Upper lobe of left lung (tissue), 6 donors: ENCODE measurements around the gene XRCC6. TPM values are rescaled to one million over a fixed set of nuclear protein-coding genes. Genes with fewer than 3 reads are reported as not detected.

Experiments used
- ATAC-seq, 2 donors: fragments of 200-7000 bp; cut with Tn5 transposase; one replicate each; pipeline ENCODE4 v1.9.1; 2022; ENCODE audit warnings: mild to moderate bottlenecking in 2 of 2, moderate library complexity in 2 of 2; ENCODE audit not compliant: low FRiP score in 2 of 2
- DNase-seq, 2 donors: peaks; one replicate each; pipeline ENCODE4 v3.0.0-alpha.2; 2019 to 2020
- H3K27ac ChIP-seq, 4 donors: fragments of 200-600 bp; sonication (generic); one replicate each; pipeline ENCODE4 v1.5.1; 2016 to 2019
- H3K27me3 ChIP-seq, 4 donors: fragments of 200-600 bp; sonication (generic); one replicate each; pipeline ENCODE4 v1.5.1; 2017 to 2019
- H3K36me3 ChIP-seq, 4 donors: fragments of 200-600 bp; sonication (generic); one replicate each; pipeline ENCODE4 v1.5.1; 2016 to 2019
- H3K4me1 ChIP-seq, 4 donors: fragments of 200-600 bp; sonication (generic); one replicate each; pipeline ENCODE4 v1.5.1; 2018 to 2019
- H3K4me3 ChIP-seq, 4 donors: fragments of 200-600 bp; sonication (generic); one replicate each; pipeline ENCODE4 v1.5.1; 2017 to 2019; ENCODE audit warnings: mild to moderate bottlenecking in 2 of 4, moderate library complexity in 1 of 4
- H3K9me3 ChIP-seq, 4 donors: fragments of 200-600 bp; sonication (generic); one replicate each; pipeline ENCODE4 v1.5.1; 2018 to 2019
- CTCF ChIP-seq, 6 experiments: fragments of 450-650 bp in 4 of 6; fragments of 200-600 bp in 2 of 6; sonication (generic) in 2 of 6; IDR thresholded peaks; one replicate each; pipeline ENCODE4 v1.5.1; 2016 to 2019; ENCODE audit warnings: antibody characterized with exemption in 6 of 6
- EP300 ChIP-seq, 4 donors: sonication (generic); formaldehyde crosslinking; IDR thresholded peaks; one replicate each; pipeline ENCODE4 v1.5.1; 2017; ENCODE audit warnings: antibody characterized with exemption in 4 of 4, control low read depth in 2 of 4
- POLR2A ChIP-seq, 4 donors: fragments of 450-650 bp; IDR thresholded peaks; one replicate each; pipeline ENCODE4 v1.5.1; 2016 to 2017; ENCODE audit warnings: antibody characterized with exemption in 4 of 4, mild to moderate bottlenecking in 2 of 4
- POLR2AphosphoS5 ChIP-seq, 2 donors: sonication (generic); formaldehyde crosslinking; IDR thresholded peaks; one replicate each; pipeline ENCODE4 v1.5.1; 2017; ENCODE audit warnings: antibody characterized with exemption in 2 of 2
- WGBS, 2 donors: methylation state at CpG; one replicate each; pipeline ENCODE4 v1.1.5; 2017 to 2018; 5-methylcytosine and 5-hydroxymethylcytosine counted together
- total RNA-seq, 6 donors: library from RNA; depleted of rRNA in 4 of 6; stranded (reverse); fragments of >200 nt in 4 of 6; gene quantifications; one replicate each; pipeline versions ENCODE4 v1.1.0 to v1.2.1, GENCODE V29; 2016 to 2021
- donor health status: DM: no; HTN: no; CAD: no; lungs with moderate emphysema.
- donor health status: DM: no; HTN: yes; CAD: no; lungs with severe emphysema.

The XRCC6 gene
- total RNA-seq, 6 donors from 2014 or later = 83.8 to 209 (median 167) TPM

- no peak overlapping the region for H3K4me3 ChIP-seq
- H3K9me3 ChIP-seq = no peaks in the 10 kb centered on the region
- H3K27me3 ChIP-seq = no peaks in the 10 kb centered on the region
- DNase-seq (no peak), ATAC-seq (no peak)
- WGBS, 2 donors = 78 to 88% methylated on average over 8 of the region's 8 CpGs
- H3K36me3 ChIP-seq = peaks cover 9 to 69% (median 63%) of the 10 kb centered on the region in 4 donors
- peaks cover 0 to 22% (median 2%) of the 10 kb centered on the region in 4 donors for H3K4me1 ChIP-seq
- TF ChIP-seq EP300 (IDR thresholded peaks at IDR 0.05) (no peak), POLR2AphosphoS5 (IDR thresholded peaks at IDR 0.05) (no peak), CTCF (IDR thresholded peaks at IDR 0.05) (no peak), POLR2A (IDR thresholded peaks at IDR 0.05) (no peak)
- H3K27ac ChIP-seq = no peak overlapping the region
Measured at GRCh38 chr22:41582694-41583093, 38.4 kb upstream of the XRCC6 start.

GRCh38 chr22:41584881-41585280, 36.2 kb upstream of the XRCC6 start:
- H3K9me3 ChIP-seq = no peaks in the 10 kb centered on the region
- no peak overlapping the region for H3K4me3 ChIP-seq
- H3K27me3 ChIP-seq = no peaks in the 10 kb centered on the region
- TF ChIP-seq CTCF (IDR thresholded peaks at IDR 0.05) (no peak), POLR2AphosphoS5 (IDR thresholded peaks at IDR 0.05) (no peak), EP300 (IDR thresholded peaks at IDR 0.05) (no peak), POLR2A (IDR thresholded peaks at IDR 0.05) (no peak)
- peaks cover 7 to 38% (median 16%) of the 10 kb centered on the region in 4 donors for H3K4me1 ChIP-seq
- 93% methylated on average over 6 of the region's 6 CpGs for WGBS, 2 donors
- no peak for DNase-seq
- peaks cover 9 to 47% (median 41%) of the 10 kb centered on the region in 4 donors for H3K36me3 ChIP-seq
- H3K27ac ChIP-seq = no peak overlapping the region
- ATAC-seq = no peak

GRCh38 chr22:41585898-41586297, 35.2 kb upstream of the XRCC6 start:
- Histone ChIP-seq H3K9me3 (no peaks in the 10 kb centered on the region), H3K4me1 (peaks cover 7 to 45% (median 19%) of the 10 kb centered on the region in 4 donors), H3K27ac (no peak overlapping the region), H3K36me3 (peaks cover 9 to 38% (median 34%) of the 10 kb centered on the region in 4 donors), H3K4me3 (no peak overlapping the region), H3K27me3 (no peaks in the 10 kb centered on the region)
- WGBS, 2 donors = 93 to 97% methylated on average over 7 of the region's 7 CpGs
- no peak for DNase-seq
- TF ChIP-seq POLR2A (IDR thresholded peaks at IDR 0.05) (no peak), EP300 (IDR thresholded peaks at IDR 0.05) (no peak), POLR2AphosphoS5 (IDR thresholded peaks at IDR 0.05) (no peak), CTCF (IDR thresholded peaks at IDR 0.05) (no peak)
- no peak for ATAC-seq

- Histone ChIP-seq H3K27me3 (no peaks in the 10 kb centered on the region), H3K27ac (peak overlapping the region in 3 of 4 donors; percentile 40 to 64 (median 49)), H3K4me3 (peak overlapping the region in 1 of 4 donors; percentile 92), H3K9me3 (no peaks in the 10 kb centered on the region), H3K4me1 (peaks cover 7 to 45% (median 19%) of the 10 kb centered on the region in 4 donors), H3K36me3 (peaks cover 9 to 31% (median 22%) of the 10 kb centered on the region in 4 donors)
- DNase-seq (no peak), ATAC-seq (no peak)
- no peak for TF ChIP-seq CTCF (IDR thresholded peaks at IDR 0.05)
- no peak for TF ChIP-seq EP300 (IDR thresholded peaks at IDR 0.05)
- no peak for TF ChIP-seq POLR2AphosphoS5 (IDR thresholded peaks at IDR 0.05)
- TF ChIP-seq POLR2A (IDR thresholded peaks at IDR 0.05) = no peak
- 70 to 71% methylated on average over 7 of the region's 7 CpGs for WGBS, 2 donors
Measured at GRCh38 chr22:41587347-41587723, 33.8 kb upstream of the XRCC6 start.
